HCT116 (cell line): ENCODE results near the gene TFG. TPM values are rescaled to one million over a fixed set of nuclear protein-coding genes. Genes with fewer than 3 reads are reported as not detected.

Experiments
- total RNA-seq: library from RNA; stranded (reverse); gene quantifications from one replicate; pipeline ENCODE4 v1.2.1, GENCODE V29; 2021; ENCODE audit not compliant: unreplicated experiment

The TFG gene
- total RNA-seq, 1 experiment from 2014 or later, result 99.1 TPM

Other genes with a start within 250 kb of the TFG start
- 5.0 TPM for gene TMEM45A, start 216.9 kb upstream of the TFG start, total RNA-seq
- gene ADGRG7, start 99.9 kb upstream of the TFG start, total RNA-seq, result not detected